ENCODE data around the gene DYNC1I1.

GRCh38 chr7:96017877-96018276, 245.5 kb downstream of the DYNC1I1 start:
- TF ChIP-seq CTCF (IDR thresholded peaks at IDR 0.05) (no peak), POLR2A (IDR thresholded peaks at IDR 0.05) (no peak)
